K562 (cell line): Measurements from ENCODE around the gene SLIT1. TPM values are rescaled to one million over a fixed set of nuclear protein-coding genes. Genes with fewer than 3 reads are reported as not detected.

ENCODE experiments used
- ATAC-seq: fragments of 200-7000 bp; cut with Tn5 transposase; 3 replicates; pipeline ENCODE4 v1.9.1; 2020; ENCODE audit warnings: moderate library complexity
- BruUV-seq: library from RNA; stranded (reverse); fragments of 400-500 nt; replicated peaks from 2 replicates; lab custom pipeline; 2021; lab: Mats Ljungman, UMichigan
- CTCF ChIA-PET: fragments of 300-600 bp; formaldehyde crosslinking; extraction: SDS; loops from one replicate; lab custom pipeline; 2021; ENCODE audit warnings: low intra/inter-chr PET ratio; lab: Yijun Ruan, JAX
- POLR2A ChIA-PET: fragments of 300-600, 350-650 bp; sonication (Branson Sonifier 250); formaldehyde crosslinking; extraction: SDS; loops from one replicate; lab custom pipeline; 2021; ENCODE audit warnings: antibody characterized with exemption, inconsistent platforms; lab: Yijun Ruan, JAX
- DNase-seq, 4 experiments: peaks; one replicate each; pipeline versions ENCODE4 v3.0.0 to v3.0.0-alpha.2; 2011 to 2018; ENCODE audit warnings: low spot score in 3 of 4, mixed read lengths in 3 of 4; ENCODE audit errors: extremely low read depth in 1 of 4
- FAIRE-seq: peaks from 2 replicates; lab custom pipeline; 2011; peaks lifted over from hg19 to GRCh38; lab: Jason Lieb, UNC
- H2AFZ ChIP-seq: 2 replicates; pipeline ENCODE4 v1.6.0; 2011; ENCODE audit warnings: low read depth, low read length, control low read depth, inconsistent platforms
- H3K27ac ChIP-seq: fragments of 200-600 bp; 3 replicates; pipeline ENCODE4 v1.8.0; 2011; ENCODE audit warnings: low read depth, mild to moderate bottlenecking, control low read depth, inconsistent platforms, low read length, moderate library complexity, mixed read lengths; ENCODE audit errors: extremely low read depth
- H3K27me3 ChIP-seq, 2 experiments: fragments of 300-600 bp in 1 of 2; 2 replicates in 1 of 2; 3 replicates in 1 of 2; pipeline versions ENCODE4 v1.6.0 to v1.8.0; 2011; ENCODE audit warnings: inconsistent platforms in 2 of 2, low read length in 2 of 2, mild to moderate bottlenecking in 1 of 2, mixed read lengths in 1 of 2, moderate library complexity in 1 of 2; ENCODE audit not compliant: control insufficient read depth in 2 of 2, insufficient read depth in 2 of 2
- H3K36me3 ChIP-seq: fragments of 300-600 bp; 3 replicates; pipeline ENCODE4 v1.8.0; 2011; ENCODE audit warnings: mild to moderate bottlenecking, low read length, inconsistent platforms; ENCODE audit not compliant: control insufficient read depth, insufficient read depth
- H3K4me1 ChIP-seq, 2 experiments: fragments of 200-600 bp in 1 of 2; replicated peaks in 1 of 2; 2 replicates in 1 of 2; 3 replicates in 1 of 2; pipeline versions ENCODE4 v1.5.1 to v1.8.0; 2011; ENCODE audit warnings: inconsistent platforms in 2 of 2, low read length in 2 of 2, mild to moderate bottlenecking in 1 of 2, mixed read lengths in 1 of 2, moderate library complexity in 1 of 2; ENCODE audit not compliant: control insufficient read depth in 2 of 2, insufficient read depth in 2 of 2
- H3K4me2 ChIP-seq: 2 replicates; pipeline ENCODE4 v1.6.1; 2011; ENCODE audit warnings: low read length, control low read depth, inconsistent platforms, mixed read lengths; ENCODE audit not compliant: insufficient read depth
- H3K4me3 ChIP-seq: fragments of 200-600 bp; sonication (generic), shearing (Covaris generic); 2 replicates; pipeline ENCODE4 v1.5.1; 2016; ENCODE audit warnings: control low read depth, inconsistent platforms
- H3K79me2 ChIP-seq: fragments of 200-600 bp; 3 replicates; pipeline ENCODE4 v1.8.0; 2011; ENCODE audit warnings: low read length, inconsistent platforms; ENCODE audit not compliant: control insufficient read depth, insufficient read depth
- H3K9ac ChIP-seq, 2 experiments: 2 replicates each; pipeline versions ENCODE4 v1.6.0 to v1.6.1; 2011; ENCODE audit warnings: low read depth in 2 of 2, low read length in 2 of 2, control low read depth in 1 of 2, inconsistent platforms in 1 of 2, mild to moderate bottlenecking in 1 of 2, mixed read lengths in 1 of 2; ENCODE audit not compliant: insufficient read depth in 1 of 2
- H3K9me1 ChIP-seq: one replicate; pipeline ENCODE4 v1.6.0; 2011; ENCODE audit warnings: inconsistent platforms, mild to moderate bottlenecking, low read length, moderate library complexity; ENCODE audit not compliant: control insufficient read depth, insufficient read depth
- H3K9me3 ChIP-seq: replicated peaks from 2 replicates; pipeline ENCODE4 v1.5.1; 2011; ENCODE audit warnings: low read depth, low read length, inconsistent platforms; ENCODE audit not compliant: control insufficient read depth, insufficient read depth
- H4K20me1 ChIP-seq: replicated peaks from 2 replicates; pipeline ENCODE4 v1.6.1; 2011; ENCODE audit warnings: low read length, inconsistent platforms, mixed read lengths; ENCODE audit not compliant: control insufficient read depth, insufficient read depth
- BDP1 ChIP-seq: IDR thresholded peaks from 3 replicates; pipeline ENCODE4 v1.6.1; 2011; ENCODE audit not compliant: insufficient read length, insufficient read depth
- BMI1 ChIP-seq: fragments of 150-350 bp; IDR thresholded peaks from 2 replicates; pipeline ENCODE4 v1.6.1; 2014; ENCODE audit warnings: low read length
- CHCHD3 ChIP-seq: fragments of 250-450 bp; sonication (Bioruptor Pico); IDR thresholded peaks from 2 replicates; pipeline ENCODE4 v2.1.2; 2022; ENCODE audit warnings: mild to moderate bottlenecking
- EP300 ChIP-seq: IDR thresholded peaks from 2 replicates; pipeline ENCODE4 v1.6.1; 2012; ENCODE audit warnings: low read length, improper control_type of control experiment
- FOXJ2 ChIP-seq: fragments of 200-800 bp; sonication (Bioruptor generic); IDR thresholded peaks from 2 replicates; pipeline ENCODE4 v1.6.1; 2016; ENCODE audit warnings: missing genetic modification characterization, missing compliant biosample characterization
- HMG20A ChIP-seq: fragments of 450-650 bp; formaldehyde crosslinking; conservative IDR thresholded peaks from 2 replicates; pipeline ENCODE4 v1.4.0; 2020; ENCODE audit warnings: mild to moderate bottlenecking, mixed read lengths
- ILF3 ChIP-seq: fragments of 450-650 bp; IDR thresholded peaks from 2 replicates; pipeline ENCODE4 v1.6.1; 2018; ENCODE audit warnings: antibody characterized with exemption, mild to moderate bottlenecking, moderate library complexity, borderline replicate concordance
- KLF6 ChIP-seq: fragments of 250-450 bp; sonication (Bioruptor Pico); IDR thresholded peaks from 2 replicates; pipeline ENCODE4 v1.4.0; 2020; ENCODE audit warnings: mild to moderate bottlenecking, moderate library complexity, borderline replicate concordance
- LEF1 ChIP-seq: fragments of 450-650 bp; IDR thresholded peaks from 2 replicates; pipeline ENCODE4 v1.6.1; 2016; ENCODE audit warnings: mild to moderate bottlenecking
- NFATC3 ChIP-seq: fragments of 450-650 bp; IDR thresholded peaks from 2 replicates; pipeline ENCODE4 v1.6.1; 2017; ENCODE audit warnings: mild to moderate bottlenecking
- RBM17 ChIP-seq: fragments of 200-400 bp; formaldehyde crosslinking; IDR thresholded peaks from 2 replicates; pipeline ENCODE4 v1.6.1; 2017; ENCODE audit warnings: low read depth, mild to moderate bottlenecking, low read length, borderline replicate concordance
- RBM22 ChIP-seq: fragments of 200-400 bp; formaldehyde crosslinking; IDR thresholded peaks from 2 replicates; pipeline ENCODE4 v1.6.1; 2018; ENCODE audit warnings: low read length, low read depth; ENCODE audit not compliant: poor library complexity, severe bottlenecking
- ZNF174 ChIP-seq: fragments of 250-450 bp; sonication (Bioruptor Pico); IDR thresholded peaks from 2 replicates; pipeline ENCODE4 v1.4.0; 2020; ENCODE audit warnings: mild to moderate bottlenecking
- ZNF644 ChIP-seq: fragments of 200-800 bp; sonication (Bioruptor generic); IDR thresholded peaks from 2 replicates; pipeline ENCODE4 v1.6.1; 2016; ENCODE audit warnings: low read depth, missing genetic modification characterization, missing compliant biosample characterization
- whole genome bisulfite sequencing: fragments of 100-300 bp; shearing (Covaris generic); methylation state at CpG from one replicate; pipeline ENCODE4 v1.1.6; 2016; ENCODE audit warnings: low coverage, mixed read lengths; ENCODE audit not compliant: insufficient coverage; ENCODE audit errors: missing lambda C conversion rate; 5-methylcytosine and 5-hydroxymethylcytosine counted together
- in situ Hi-C: fragments of 300-500 bp; cut with MboI; formaldehyde crosslinking; loops from 4 replicates; pipeline ENCODE4 v1.15.0; 2018; ENCODE audit warnings: inconsistent platforms, mixed read lengths
- intact Hi-C: fragments of 100-400 bp; cut with micrococcal nuclease; formaldehyde crosslinking; loops from 2 replicates; pipeline ENCODE4 v1.14.2; 2022
- polyA plus RNA-seq, 8 experiments: library from polyadenylated mRNA; depleted of rRNA in 4 of 8; stranded (reverse) in 5 of 8; unstranded in 3 of 8; fragments of >200 nt; fragmentation: Nextera tagmentation in 2 of 8; fragmentation: Illumina TruSeq in 1 of 8; extraction: Ambion mirVana in 2 of 8; extraction: Trizol in 1 of 8; gene quantifications; 2 replicates each; pipeline versions ENCODE4 v1.2.1 to v1.2.3, GENCODE V29; 2011 to 2014; ENCODE audit warnings: inconsistent platforms in 1 of 8, missing spikeins in 1 of 8
- total RNA-seq, 7 experiments: library from RNA; depleted of rRNA in 6 of 7; stranded (reverse); fragments of >200 nt in 6 of 7; fragmentation: Illumina TruSeq in 2 of 7; extraction: Trizol in 2 of 7; gene quantifications; 2 replicates each; pipeline versions ENCODE4 v1.2.1 to v1.2.3, GENCODE V29; 2011 to 2021; ENCODE audit warnings: low replicate concordance in 1 of 7
- TF ChIP-seq, protein P1 (sequence below): fragments of 250-450 bp; sonication (Bioruptor Pico); IDR thresholded peaks from 2 replicates; pipeline ENCODE4 v1.8.0; 2022; ENCODE audit warnings: inconsistent platforms
- TF ChIP-seq, protein P2 (sequence below): IDR thresholded peaks from 2 replicates; pipeline ENCODE4 v1.6.1; 2016; ENCODE audit warnings: missing genetic modification characterization, missing compliant biosample characterization

Gene SLIT1
- total and polyA plus RNA-seq, 9 of the 15 experiments (the other 6 are each of a cell fraction or from before 2014, with no cell fraction given): 0.01 to 0.11 (median 0.04) TPM; not detected in 3

DNA sequence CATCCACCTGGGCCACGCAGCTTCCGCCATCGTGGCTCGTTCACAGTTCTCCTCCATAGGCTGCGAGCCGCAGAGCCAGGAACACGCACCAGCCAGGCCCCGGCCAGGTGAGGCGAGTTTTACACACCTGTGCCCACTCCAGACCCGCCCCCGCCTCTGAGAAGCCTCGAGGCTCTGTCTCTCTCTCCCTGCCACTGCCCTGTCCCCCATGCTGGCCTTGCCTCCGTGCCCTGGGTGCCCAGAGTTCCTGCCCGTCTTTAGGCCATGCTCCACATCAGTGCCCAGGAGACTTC lies 142.2 kb downstream of the SLIT1 start:
- in situ Hi-C loops: no loop called here

More for the DNA sequence above, 142.2 kb downstream of the SLIT1 start:
- Histone ChIP-seq H3K36me3 (no peaks in the 10 kb centered on the region), H4K20me1 (no peaks in the 10 kb centered on the region), H3K9ac (no peak overlapping the region), H3K9me3 (no peaks in the 10 kb centered on the region), H3K27me3 (peaks cover 0 to 37% of the 10 kb centered on the region in 2 experiments; a peak in 3 of 5 replicates), H3K4me3 (no peak overlapping the region), H3K9me1 (no peaks in the 10 kb centered on the region), H3K27ac (no peak overlapping the region), H3K4me2 (no peak overlapping the region), H3K79me2 (no peaks in the 10 kb centered on the region), H2AFZ (no peak overlapping the region), H3K4me1 (peaks cover 0 to 11% of the 10 kb centered on the region in 2 experiments; a peak in 2 of 5 replicates)
- no TSS peak for BruUV-seq
- WGBS: 0% methylated on average over 2 of the region's 14 CpGs
- FAIRE-seq: no peak
- intact Hi-C loops: no loop called here
- ChIA-PET POLR2A (no interaction called here), CTCF (no interaction called here)
- no peak for DNase-seq
- no peak for ATAC-seq
- TF ChIP-seq NFATC3: no peak
- no peak for TF ChIP-seq EP300
- TF ChIP-seq FOXJ2 (tag): no peak
- no peak for TF ChIP-seq ZNF644 (tag)
- TF ChIP-seq, protein P1, sequence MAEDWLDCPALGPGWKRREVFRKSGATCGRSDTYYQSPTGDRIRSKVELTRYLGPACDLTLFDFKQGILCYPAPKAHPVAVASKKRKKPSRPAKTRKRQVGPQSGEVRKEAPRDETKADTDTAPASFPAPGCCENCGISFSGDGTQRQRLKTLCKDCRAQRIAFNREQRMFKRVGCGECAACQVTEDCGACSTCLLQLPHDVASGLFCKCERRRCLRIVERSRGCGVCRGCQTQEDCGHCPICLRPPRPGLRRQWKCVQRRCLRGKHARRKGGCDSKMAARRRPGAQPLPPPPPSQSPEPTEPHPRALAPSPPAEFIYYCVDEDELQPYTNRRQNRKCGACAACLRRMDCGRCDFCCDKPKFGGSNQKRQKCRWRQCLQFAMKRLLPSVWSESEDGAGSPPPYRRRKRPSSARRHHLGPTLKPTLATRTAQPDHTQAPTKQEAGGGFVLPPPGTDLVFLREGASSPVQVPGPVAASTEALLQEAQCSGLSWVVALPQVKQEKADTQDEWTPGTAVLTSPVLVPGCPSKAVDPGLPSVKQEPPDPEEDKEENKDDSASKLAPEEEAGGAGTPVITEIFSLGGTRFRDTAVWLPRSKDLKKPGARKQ (CRISPR knock-in tag): no peak
- TF ChIP-seq RBM17: no peak
- no peak for TF ChIP-seq HMG20A (CRISPR knock-in tag)
- TF ChIP-seq CHCHD3 (CRISPR knock-in tag): no peak
- TF ChIP-seq ILF3: no peak
- no peak for TF ChIP-seq BDP1
- TF ChIP-seq KLF6 (CRISPR knock-in tag): no peak
- TF ChIP-seq, protein P2, sequence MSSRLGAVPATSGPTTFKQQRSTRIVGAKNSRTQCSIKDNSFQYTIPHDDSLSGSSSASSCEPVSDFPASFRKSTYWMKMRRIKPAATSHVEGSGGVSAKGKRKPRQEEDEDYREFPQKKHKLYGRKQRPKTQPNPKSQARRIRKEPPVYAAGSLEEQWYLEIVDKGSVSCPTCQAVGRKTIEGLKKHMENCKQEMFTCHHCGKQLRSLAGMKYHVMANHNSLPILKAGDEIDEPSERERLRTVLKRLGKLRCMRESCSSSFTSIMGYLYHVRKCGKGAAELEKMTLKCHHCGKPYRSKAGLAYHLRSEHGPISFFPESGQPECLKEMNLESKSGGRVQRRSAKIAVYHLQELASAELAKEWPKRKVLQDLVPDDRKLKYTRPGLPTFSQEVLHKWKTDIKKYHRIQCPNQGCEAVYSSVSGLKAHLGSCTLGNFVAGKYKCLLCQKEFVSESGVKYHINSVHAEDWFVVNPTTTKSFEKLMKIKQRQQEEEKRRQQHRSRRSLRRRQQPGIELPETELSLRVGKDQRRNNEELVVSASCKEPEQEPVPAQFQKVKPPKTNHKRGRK (tag): no peak
- TF ChIP-seq BMI1: no peak
- TF ChIP-seq LEF1: no peak
- no peak for TF ChIP-seq RBM22
- TF ChIP-seq ZNF174 (CRISPR knock-in tag): no peak
